Stimulated activated CD4-positive, alpha-beta T cell treated with anti-CD3 and anti-CD28 coated beads, Interleukin-2, amount 100 ng/mL, for 24 hours (primary cell): ENCODE data around the gene KDM3A.

Experiments used
- DNase-seq, 2 donors: peaks; one replicate each; pipeline ENCODE4 v3.0.0-alpha.2; 2020

The KDM3A gene

DNA sequence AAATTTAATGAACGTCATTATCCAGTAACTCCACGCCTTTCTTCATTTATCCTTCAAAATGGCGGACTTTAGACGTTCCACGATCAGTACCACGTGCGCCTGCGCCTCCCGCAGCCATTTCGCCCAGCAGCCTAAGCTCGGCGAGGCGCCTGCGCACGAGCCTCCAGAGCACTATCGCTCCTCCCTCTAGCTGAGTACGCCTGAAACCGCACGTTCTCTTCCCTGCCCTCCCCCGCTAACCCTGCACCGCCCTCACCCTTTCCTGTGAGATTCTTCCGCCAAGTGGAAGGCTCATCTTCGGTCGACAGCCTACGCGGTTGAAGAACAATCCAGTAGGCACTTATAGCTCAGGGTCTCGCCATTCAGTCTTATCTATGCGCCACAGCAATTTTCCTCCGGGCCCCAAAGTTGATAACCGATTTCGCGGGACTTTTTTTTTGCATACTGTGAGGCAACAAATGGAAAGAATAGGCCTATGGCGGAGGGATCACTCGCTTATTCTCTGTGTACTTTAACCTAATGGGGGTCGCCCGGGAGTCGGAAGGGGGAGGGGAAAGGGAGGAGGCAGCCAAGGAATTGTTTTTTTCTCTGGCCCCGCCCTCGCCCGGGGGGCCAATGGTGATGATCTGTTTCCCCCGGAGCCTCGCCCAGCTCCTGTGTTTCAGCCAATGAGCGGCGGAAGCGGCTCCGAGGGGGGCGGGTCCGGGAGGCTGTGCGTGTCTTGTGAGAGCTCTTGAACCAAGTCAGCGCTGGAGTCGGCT lies at the start of gene KDM3A:
KDM3A (plus strand) TSS at position 741 of the 761 bp plus-strand sequence. CDS start 677 bp downstream, outside the sequence.
- peak; percentile 99 for DNase-seq

DNA sequence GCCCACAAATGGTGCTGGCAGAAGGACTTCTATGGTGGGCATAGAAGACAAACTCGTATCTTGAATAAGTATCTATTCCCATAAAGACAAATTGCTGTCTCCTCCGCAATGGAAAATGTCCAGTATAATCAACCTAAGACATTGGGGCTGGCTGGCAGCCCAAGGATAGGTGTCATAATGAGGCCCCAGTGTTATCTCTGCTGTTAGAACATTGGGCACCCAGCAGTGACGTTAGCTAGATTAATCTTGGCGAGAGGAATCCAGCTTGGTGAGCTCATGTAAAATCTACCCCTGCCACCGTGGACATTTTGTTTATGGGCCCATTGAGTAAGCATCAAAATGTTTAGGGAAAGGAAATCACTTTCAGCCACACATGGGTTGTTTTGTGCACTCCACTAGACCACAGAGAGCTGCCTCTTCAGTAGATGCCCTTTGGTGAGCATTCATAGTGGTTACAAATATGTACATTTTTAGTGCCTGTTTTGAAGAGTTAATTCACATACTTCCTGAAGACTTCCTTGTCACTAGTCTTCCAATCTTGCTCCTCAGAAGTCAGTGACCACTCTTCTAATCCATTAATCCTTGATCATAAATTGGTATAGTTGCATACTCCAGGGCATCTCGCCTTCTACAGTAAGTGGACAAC lies 48.2 kb upstream of the KDM3A start:
- DNase-seq = no peak

- no peak for DNase-seq
Observed at GRCh38 chr2:86393521-86394491, 47.4 kb upstream of the KDM3A start.

DNA sequence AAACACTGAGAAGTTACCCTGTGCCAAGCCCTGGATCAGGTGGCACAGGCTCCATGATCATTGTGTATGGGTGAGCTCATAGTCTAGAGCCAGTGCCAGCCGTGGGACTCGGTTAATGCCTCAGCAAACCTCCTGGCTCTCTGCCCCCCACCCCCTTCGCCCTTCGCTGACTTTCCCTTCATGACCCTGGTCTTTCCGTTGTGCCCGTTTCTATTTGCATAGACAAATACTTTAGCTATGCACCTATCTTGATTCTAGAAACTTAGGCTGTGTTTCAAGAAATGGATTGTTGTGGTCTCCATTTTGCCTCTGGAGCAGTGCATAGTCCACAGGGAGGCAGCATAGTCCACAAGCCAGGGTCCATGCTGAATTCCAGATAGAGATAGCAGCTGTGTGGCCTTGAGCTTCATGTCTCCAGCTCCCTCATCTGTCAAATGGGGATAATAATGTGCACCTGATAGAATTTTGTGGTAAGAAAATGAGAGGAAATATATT lies 44.8 kb upstream of the KDM3A start:
- DNase-seq = no peak

DNA sequence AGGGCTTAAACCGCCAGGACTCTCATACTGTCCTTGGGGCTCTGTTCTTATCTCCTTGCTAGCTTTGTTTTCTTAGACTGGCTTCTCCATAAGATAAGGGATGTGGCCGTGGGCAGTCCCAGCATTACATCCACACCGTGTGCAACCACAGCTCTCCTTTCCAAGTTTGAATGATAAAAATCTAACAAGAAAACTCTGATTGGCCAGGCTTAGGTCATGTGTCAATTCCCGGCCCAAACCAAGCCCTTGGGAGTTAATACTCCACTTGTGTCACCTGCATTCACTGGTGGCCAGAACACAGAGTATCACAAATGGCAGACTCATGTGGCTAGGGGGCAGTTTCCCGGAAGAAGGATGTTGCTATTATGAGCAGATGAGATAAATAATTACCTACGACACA lies 43.2 kb upstream of the KDM3A start:
- no peak for DNase-seq

DNA sequence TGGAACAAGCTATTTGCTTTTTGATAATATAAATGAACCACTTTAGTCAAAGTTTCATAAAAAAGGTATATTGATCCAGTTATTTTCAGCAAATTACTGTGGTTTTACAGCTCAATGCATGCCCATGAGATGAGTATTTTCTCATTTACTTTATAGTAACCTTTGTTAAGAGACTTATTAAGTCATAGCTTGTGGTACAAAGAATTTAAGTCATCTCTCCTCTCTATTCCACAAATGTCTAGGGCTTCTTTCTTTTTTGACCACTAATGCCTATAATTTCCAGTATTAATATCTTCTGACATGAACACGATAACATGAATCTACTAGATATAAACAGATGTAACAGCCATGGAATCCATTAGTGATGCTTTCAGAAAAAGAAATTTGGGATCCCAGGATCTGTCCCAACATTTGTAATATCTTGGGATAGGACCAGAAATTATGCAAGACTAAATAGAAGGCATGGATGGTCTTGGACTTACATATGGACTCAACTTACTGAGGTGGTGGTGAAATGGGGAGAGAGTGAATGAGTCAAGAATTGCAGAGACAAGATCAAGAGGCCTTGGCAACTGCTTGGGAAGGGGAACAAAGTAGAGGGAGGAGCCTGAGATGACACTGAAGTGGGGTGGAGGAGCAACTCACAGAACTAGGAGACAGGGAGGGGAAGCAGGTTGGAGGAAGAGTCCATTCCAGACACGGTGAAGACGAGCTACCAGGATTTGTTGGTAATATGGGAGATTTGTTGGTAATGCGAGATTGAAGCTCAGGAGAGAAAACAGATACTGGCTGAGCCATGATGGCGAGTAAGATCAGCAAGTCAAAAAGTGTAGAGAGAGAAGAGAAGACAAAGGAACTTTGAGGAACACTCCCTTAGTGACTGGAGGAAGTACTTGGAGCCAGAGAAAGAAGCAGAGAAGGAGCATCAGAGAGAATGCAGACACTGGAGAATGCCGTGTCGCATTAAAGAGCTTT lies 42.4 kb upstream of the KDM3A start:
- no peak for DNase-seq

- DNase-seq = no peak
Observed at GRCh38 chr2:86400321-86400720, 40.9 kb upstream of the KDM3A start.

- no peak for DNase-seq
Observed at GRCh38 chr2:86410581-86410980, 30.6 kb upstream of the KDM3A start.

DNA sequence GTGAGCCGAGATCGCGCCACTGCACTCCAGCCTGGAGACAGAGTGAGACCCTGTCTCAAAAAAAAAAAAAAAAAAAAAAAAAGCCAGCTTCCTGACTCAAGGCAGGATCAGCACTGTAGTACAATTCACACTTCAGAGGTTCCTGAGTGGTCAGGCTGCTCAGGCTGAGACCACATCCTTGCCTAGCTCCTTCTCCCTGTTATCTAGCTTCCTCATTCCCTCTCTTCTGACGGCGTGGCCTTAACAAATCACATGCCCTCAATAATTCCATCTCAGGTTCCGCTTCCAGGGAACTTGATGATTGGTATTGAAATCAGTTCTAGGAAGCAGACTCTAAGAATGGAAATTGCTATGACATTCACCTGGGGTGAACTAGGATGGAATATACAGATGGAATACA lies 29.8 kb upstream of the KDM3A start:
- DNase-seq = no peak

- no peak for DNase-seq
Observed at GRCh38 chr2:86412007-86412406, 29.2 kb upstream of the KDM3A start.

- DNase-seq = no peak
Observed at GRCh38 chr2:86413296-86414094, 27.7 kb upstream of the KDM3A start.

- no peak for DNase-seq
Observed at GRCh38 chr2:86414996-86415395, 26.2 kb upstream of the KDM3A start.

DNA sequence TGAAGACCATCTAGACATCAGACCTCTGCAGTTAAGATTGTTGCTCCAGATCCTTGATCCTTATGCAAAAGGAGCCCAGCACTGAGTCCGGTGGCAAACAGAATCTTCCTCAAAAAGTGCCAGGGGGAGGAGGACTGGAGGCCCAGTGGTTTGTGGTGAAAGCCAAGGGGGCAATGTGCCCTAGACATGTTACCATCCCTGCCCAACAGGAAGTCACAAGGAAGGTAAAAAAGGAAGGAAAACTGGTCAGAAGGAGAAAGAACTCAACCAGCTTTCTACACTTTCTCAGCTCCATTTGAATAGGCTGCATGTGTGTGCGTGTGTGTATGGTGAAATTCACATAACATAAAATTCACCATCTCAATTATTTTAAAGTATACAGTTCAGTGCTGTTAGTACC lies 25.0 kb upstream of the KDM3A start:
- DNase-seq = no peak

GRCh38 chr2:86417961-86418360 lies 23.2 kb upstream of the KDM3A start:
- DNase-seq = no peak

DNA sequence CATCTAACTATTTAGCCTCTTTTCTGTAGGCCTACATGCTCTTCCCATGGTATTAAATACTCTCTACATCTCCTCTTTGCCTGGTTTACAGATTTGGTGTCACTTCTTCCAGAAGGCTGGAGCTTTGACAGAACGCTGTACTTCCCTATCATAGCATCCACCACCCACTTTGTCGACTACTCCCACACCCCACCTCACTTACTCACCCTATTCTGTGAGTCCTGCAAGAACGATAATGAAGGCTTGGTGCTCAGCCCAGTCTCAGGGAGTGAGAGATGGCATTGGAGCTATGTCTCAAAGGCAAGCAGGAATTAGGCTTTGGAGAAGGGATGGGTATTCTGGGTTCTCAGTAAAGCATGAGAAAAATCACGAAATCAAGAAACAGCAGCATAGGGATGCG lies 20.3 kb upstream of the KDM3A start:
- no peak for DNase-seq

- no peak for DNase-seq
Observed at GRCh38 chr2:86426271-86426670, 14.9 kb upstream of the KDM3A start.

DNA sequence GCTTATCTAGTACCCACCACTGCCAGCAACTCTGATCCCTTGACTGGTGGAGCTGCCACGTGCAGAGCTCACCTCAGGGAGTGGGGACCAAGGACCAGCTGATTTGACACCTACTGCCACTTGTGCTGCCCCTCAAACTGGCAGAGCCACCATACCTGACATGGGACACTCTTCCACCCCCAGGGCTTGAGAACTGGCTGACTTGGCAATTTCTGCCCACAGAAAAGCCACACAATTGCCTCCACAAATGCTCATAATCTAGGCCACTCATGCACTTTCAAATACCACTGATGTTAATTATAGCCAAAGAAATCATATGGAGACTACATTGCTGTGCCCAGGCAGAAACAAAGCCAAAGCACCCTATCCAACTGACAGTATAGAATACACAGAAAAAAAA lies 11.8 kb upstream of the KDM3A start:
- no peak for DNase-seq

DNA sequence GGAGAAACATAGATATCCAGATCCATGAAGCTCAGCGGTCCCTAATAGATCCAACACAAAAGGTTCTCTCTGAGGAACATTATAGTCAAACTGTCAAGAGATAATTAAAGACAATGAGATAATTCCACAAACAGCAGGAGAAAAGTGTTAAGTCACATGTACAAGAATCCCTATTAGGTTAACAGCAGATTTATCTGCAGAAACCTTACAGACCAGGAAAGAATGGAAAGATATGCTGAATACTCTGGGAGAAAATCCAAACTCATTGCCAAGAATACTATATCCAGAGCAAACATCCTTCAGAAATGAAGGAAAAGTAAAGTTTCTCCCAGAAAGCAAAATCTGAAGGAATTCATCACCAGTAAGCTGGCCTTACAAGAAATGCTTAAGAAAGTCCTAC lies 10.8 kb upstream of the KDM3A start:
- DNase-seq = no peak

DNA sequence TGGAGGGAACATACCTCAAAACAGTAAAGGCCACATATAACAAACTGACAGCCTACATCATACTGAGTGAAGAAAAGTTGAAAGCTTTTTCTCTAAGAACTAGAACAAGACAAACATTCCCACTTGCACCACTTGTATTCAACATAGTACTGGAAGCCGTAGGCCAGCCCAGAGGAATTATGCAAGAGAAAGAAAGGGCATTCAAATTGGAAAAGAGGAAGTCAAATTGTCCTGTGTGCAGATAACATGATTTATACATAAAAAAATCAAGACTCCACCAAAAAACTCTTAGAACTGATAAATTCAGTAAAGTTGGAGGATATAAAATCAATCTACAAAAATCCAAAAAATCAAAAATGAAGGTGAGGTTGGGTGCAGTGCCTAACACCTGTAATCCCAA lies 8.0 kb upstream of the KDM3A start:
- no peak for DNase-seq

DNA sequence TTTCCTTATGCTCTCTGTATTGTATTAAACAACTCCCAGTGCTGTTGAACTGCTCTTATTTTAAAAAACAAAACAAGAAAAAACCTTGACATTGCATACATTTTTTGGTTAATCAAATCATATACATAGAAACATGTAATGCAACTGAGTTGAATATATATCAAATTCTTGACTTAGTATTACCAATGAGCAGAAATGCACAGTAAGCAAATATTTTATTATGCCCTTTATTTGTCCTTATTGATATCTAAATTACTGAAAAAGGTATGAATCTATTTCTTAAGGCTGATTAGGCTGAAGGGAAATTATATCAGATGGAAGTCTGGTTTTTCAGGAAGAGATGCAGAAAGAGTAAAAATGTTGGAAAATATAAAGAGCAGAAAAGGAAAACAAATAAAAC lies 6.9 kb upstream of the KDM3A start:
- DNase-seq = no peak

GRCh38 chr2:86435531-86435930 lies 5.6 kb upstream of the KDM3A start:
- DNase-seq = no peak
